Esophagus squamous epithelium (tissue), 4 donors: Measurements from ENCODE around the gene PREP.

ENCODE experiments used
- POLR2A ChIP-seq, 4 donors: fragments of 450-650 bp; IDR thresholded peaks; one replicate each; pipeline ENCODE4 v1.6.1; 2017; ENCODE audit warnings: antibody characterized with exemption in 4 of 4, mild to moderate bottlenecking in 4 of 4, moderate library complexity in 3 of 4
- TF ChIP-seq, protein P1 (sequence below), 6 experiments: fragments of 450-650 bp in 4 of 6; fragments of 200-600 bp in 2 of 6; sonication (generic) in 2 of 6; IDR thresholded peaks; one replicate each; pipeline ENCODE4 v1.5.1; 2016 to 2019; ENCODE audit warnings: antibody characterized with exemption in 6 of 6, mild to moderate bottlenecking in 4 of 6, moderate library complexity in 4 of 6

DNA sequence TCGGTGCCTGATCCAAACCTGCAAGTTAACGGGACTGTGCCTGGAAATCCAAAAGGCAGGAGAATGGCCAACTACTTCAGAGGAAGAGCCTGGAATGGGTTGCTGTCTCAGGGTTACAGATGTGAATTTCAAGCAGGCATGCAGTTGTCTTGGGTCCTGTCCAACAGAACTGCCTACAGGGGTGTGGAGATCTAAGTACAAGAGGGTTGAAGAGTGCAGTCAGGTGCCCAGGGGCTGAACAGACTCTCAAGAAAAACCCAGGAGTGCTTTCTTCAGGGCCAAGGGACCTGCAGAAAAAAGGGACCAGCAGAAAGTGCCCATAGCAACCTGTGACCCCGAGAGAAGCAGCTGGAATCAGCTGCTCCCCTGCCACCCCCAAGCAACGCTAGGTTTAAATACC, 71.0 kb downstream of the PREP start:
- TF ChIP-seq, protein P1, sequence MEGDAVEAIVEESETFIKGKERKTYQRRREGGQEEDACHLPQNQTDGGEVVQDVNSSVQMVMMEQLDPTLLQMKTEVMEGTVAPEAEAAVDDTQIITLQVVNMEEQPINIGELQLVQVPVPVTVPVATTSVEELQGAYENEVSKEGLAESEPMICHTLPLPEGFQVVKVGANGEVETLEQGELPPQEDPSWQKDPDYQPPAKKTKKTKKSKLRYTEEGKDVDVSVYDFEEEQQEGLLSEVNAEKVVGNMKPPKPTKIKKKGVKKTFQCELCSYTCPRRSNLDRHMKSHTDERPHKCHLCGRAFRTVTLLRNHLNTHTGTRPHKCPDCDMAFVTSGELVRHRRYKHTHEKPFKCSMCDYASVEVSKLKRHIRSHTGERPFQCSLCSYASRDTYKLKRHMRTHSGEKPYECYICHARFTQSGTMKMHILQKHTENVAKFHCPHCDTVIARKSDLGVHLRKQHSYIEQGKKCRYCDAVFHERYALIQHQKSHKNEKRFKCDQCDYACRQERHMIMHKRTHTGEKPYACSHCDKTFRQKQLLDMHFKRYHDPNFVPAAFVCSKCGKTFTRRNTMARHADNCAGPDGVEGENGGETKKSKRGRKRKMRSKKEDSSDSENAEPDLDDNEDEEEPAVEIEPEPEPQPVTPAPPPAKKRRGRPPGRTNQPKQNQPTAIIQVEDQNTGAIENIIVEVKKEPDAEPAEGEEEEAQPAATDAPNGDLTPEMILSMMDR (IDR thresholded peaks at IDR 0.05): no peak
- no peak for TF ChIP-seq POLR2A (IDR thresholded peaks at IDR 0.05)
